Measurements from ENCODE around the gene RTP5.

DNA sequence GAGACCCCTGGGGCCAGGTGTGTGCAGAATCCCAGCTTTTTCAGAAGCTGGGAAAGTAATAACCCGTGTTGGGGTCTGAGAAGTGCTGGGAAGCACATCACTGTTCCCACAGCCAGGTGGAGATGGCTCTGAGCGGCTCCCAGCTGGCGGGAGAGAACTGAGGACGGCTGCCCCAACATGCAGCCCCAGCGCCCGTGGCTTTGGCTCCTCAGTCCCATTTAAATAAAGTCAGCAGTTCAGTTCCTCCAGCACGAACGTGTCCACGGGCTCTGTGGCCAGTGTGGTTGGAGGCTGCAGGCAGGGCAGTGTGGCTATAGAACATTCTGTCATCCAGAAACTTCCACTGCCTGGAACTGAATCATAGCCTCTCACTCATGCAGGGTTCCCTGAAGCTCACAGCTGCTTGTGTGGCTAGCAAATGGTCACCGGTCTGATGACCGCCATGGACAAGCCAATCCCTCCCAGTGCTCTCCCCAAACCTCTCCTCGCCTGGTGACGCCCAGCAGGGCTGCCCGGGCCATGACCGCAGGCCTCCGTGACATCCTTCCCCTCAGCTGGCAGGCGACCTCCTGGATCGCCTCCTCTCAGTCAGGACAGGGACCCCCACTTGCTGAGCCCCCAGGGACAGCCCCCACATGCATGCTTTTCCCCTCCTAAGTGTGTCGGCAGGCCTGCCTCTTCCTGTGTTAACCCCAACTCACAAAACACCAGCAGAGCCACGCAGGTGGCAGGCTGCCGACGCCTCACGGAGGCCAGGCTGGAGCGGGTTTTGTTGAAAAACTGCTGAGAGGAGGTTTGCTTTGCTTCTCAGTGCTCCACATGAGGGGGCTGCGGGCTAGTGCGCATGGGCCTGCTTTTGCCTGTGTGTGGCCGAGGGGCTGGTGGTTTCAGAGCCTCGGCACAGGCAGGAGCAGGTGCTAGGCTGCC, 1.3 kb downstream of the RTP5 start:
- TF ChIP-seq, protein P1, sequence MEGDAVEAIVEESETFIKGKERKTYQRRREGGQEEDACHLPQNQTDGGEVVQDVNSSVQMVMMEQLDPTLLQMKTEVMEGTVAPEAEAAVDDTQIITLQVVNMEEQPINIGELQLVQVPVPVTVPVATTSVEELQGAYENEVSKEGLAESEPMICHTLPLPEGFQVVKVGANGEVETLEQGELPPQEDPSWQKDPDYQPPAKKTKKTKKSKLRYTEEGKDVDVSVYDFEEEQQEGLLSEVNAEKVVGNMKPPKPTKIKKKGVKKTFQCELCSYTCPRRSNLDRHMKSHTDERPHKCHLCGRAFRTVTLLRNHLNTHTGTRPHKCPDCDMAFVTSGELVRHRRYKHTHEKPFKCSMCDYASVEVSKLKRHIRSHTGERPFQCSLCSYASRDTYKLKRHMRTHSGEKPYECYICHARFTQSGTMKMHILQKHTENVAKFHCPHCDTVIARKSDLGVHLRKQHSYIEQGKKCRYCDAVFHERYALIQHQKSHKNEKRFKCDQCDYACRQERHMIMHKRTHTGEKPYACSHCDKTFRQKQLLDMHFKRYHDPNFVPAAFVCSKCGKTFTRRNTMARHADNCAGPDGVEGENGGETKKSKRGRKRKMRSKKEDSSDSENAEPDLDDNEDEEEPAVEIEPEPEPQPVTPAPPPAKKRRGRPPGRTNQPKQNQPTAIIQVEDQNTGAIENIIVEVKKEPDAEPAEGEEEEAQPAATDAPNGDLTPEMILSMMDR (IDR thresholded peaks at IDR 0.05; ENCODE audit: extremely low read depth in 1 of 2, insufficient read depth in 1 of 2, low read depth in 1 of 2, low read length in 2 of 2): no peak
- no peak for TF ChIP-seq POLR2AphosphoS5 (IDR thresholded peaks at IDR 0.05; ENCODE audit: insufficient read depth, low read depth, low read length)
- TF ChIP-seq EZH2 (IDR thresholded peaks at IDR 0.05; ENCODE audit: borderline replicate concordance, low read depth, low read length, severe bottlenecking): no peak
- TF ChIP-seq POLR2A (IDR thresholded peaks at IDR 0.05; ENCODE audit: low read depth, low read length): no peak
- TF ChIP-seq JUN (IDR thresholded peaks at IDR 0.05; ENCODE audit: borderline replicate concordance, insufficient read depth, insufficient read length, low read depth): no peak
- no peak for TF ChIP-seq FOS (IDR thresholded peaks at IDR 0.05; ENCODE audit: borderline replicate concordance, insufficient read depth, low read length)
- TF ChIP-seq GATA2 (IDR thresholded peaks at IDR 0.05; ENCODE audit: insufficient read depth, insufficient read length, low read depth, low read length): no peak
- TF ChIP-seq MYC (IDR thresholded peaks at IDR 0.05; ENCODE audit: low read depth, low read length): no peak
- TF ChIP-seq, protein P2, sequence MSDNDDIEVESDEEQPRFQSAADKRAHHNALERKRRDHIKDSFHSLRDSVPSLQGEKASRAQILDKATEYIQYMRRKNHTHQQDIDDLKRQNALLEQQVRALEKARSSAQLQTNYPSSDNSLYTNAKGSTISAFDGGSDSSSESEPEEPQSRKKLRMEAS (IDR thresholded peaks at IDR 0.05; ENCODE audit: insufficient read depth, insufficient read length): no peak
